Measurements from ENCODE around the gene CADPS2. TPM values are rescaled to one million over a fixed set of nuclear protein-coding genes. Genes with fewer than 3 reads are reported as not detected.

Gene CADPS2
- total and polyA plus RNA-seq, 2 donors (not counting 1 experiment from before 2014, with no cell fraction given): not detected

GRCh38 chr7:122709930-122710646 is 176.2 kb downstream of the CADPS2 start:
- ATAC-seq (ENCODE audit: low read depth) (no peak), DNase-seq (no peak)
- H3K4me1 ChIP-seq (ENCODE audit: control insufficient read depth in 2 of 2, insufficient read depth in 2 of 2, low read length in 2 of 2): no peaks in the 10 kb centered on the region
- H4K20me1 ChIP-seq (ENCODE audit: control insufficient read depth, insufficient read depth, low read length, poor library complexity, severe bottlenecking): no peaks in the 10 kb centered on the region
- H3K27me3 Mint-ChIP-seq: no peaks in the 10 kb centered on the region
- H3K9ac ChIP-seq (ENCODE audit: low read length): no peak overlapping the region
- no peaks in the 10 kb centered on the region for H3K9me3 Mint-ChIP-seq (ENCODE audit: insufficient read depth)
- no peak overlapping the region for H3K4me2 ChIP-seq (replicated peaks; ENCODE audit: low read depth, low read length, poor library complexity, severe bottlenecking)
- ChIA-PET POLR2A (no interaction called here), CTCF (no interaction called here)
- TF ChIP-seq CTCF (IDR thresholded peaks at IDR 0.05): no peak
- no peak for TF ChIP-seq EZH2 (IDR thresholded peaks at IDR 0.05; ENCODE audit: borderline replicate concordance, insufficient read depth, low read depth, low read length, poor library complexity, severe bottlenecking)
- no peak overlapping the region for H3K4me3 Mint-ChIP-seq
- no peak overlapping the region for H3K27ac Mint-ChIP-seq
- no peaks in the 10 kb centered on the region for H3K4me1 Mint-ChIP-seq
- no peak overlapping the region for H2AFZ ChIP-seq (ENCODE audit: insufficient read depth, low read depth, low read length, poor library complexity, severe bottlenecking)
- H3K36me3 ChIP-seq (replicated peaks in 1 of 2; ENCODE audit: control extremely low read depth in 1 of 2, control insufficient read depth in 1 of 2, extremely low read depth in 1 of 2, insufficient read depth in 2 of 2, low read length in 1 of 2): no peaks in the 10 kb centered on the region
- no peak overlapping the region for H3K27ac ChIP-seq (ENCODE audit: low read length in 2 of 2)
- no peaks in the 10 kb centered on the region for H3K79me2 ChIP-seq (ENCODE audit: control insufficient read depth, insufficient read depth, low read length)
- no peaks in the 10 kb centered on the region for H3K27me3 ChIP-seq (replicated peaks in 1 of 4; ENCODE audit: control extremely low read depth in 1 of 4, control insufficient read depth in 3 of 4, insufficient read depth in 4 of 4, low read length in 3 of 4)
- intact Hi-C loops (cut with micrococcal nuclease): no loop called here
- no peaks in the 10 kb centered on the region for H3K9me3 ChIP-seq (ENCODE audit: control extremely low read depth in 1 of 3, control insufficient read depth in 2 of 3, insufficient read depth in 1 of 3, low read length in 2 of 3)
- 62% methylated on average over 1 of the region's 7 CpGs for WGBS (ENCODE audit: insufficient coverage)
- no peak overlapping the region for H3K4me3 ChIP-seq (ENCODE audit: control extremely low read depth in 1 of 5, extremely low read depth in 1 of 5, insufficient read depth in 1 of 5, low read depth in 2 of 5, low read length in 4 of 5)

GRCh38 chr7:122706836-122707235 is 179.4 kb downstream of the CADPS2 start:
- Histone ChIP-seq H3K9me3 (ENCODE audit: control extremely low read depth in 1 of 3, control insufficient read depth in 2 of 3, insufficient read depth in 1 of 3, low read length in 2 of 3) (peaks cover 0 to 3% (median 0%) of the 10 kb centered on the region in 3 donors), H3K27me3 (replicated peaks in 1 of 4; ENCODE audit: control extremely low read depth in 1 of 4, control insufficient read depth in 3 of 4, insufficient read depth in 4 of 4, low read length in 3 of 4) (no peaks in the 10 kb centered on the region), H3K4me2 (replicated peaks; ENCODE audit: low read depth, low read length, poor library complexity, severe bottlenecking) (no peak overlapping the region), H4K20me1 (ENCODE audit: control insufficient read depth, insufficient read depth, low read length, poor library complexity, severe bottlenecking) (no peaks in the 10 kb centered on the region), H3K4me1 (ENCODE audit: control insufficient read depth in 2 of 2, insufficient read depth in 2 of 2, low read length in 2 of 2) (no peaks in the 10 kb centered on the region), H3K27ac (ENCODE audit: low read length in 2 of 2) (no peak overlapping the region), H2AFZ (ENCODE audit: insufficient read depth, low read depth, low read length, poor library complexity, severe bottlenecking) (no peak overlapping the region), H3K36me3 (replicated peaks in 1 of 2; ENCODE audit: control extremely low read depth in 1 of 2, control insufficient read depth in 1 of 2, extremely low read depth in 1 of 2, insufficient read depth in 2 of 2, low read length in 1 of 2) (no peaks in the 10 kb centered on the region), H3K9ac (ENCODE audit: low read length) (no peak overlapping the region), H3K79me2 (ENCODE audit: control insufficient read depth, insufficient read depth, low read length) (no peaks in the 10 kb centered on the region), H3K4me3 (ENCODE audit: control extremely low read depth in 1 of 5, extremely low read depth in 1 of 5, insufficient read depth in 1 of 5, low read depth in 2 of 5, low read length in 4 of 5) (no peak overlapping the region)
- no peak overlapping the region for H3K4me3 Mint-ChIP-seq
- H3K27ac Mint-ChIP-seq: no peak overlapping the region
- no peaks in the 10 kb centered on the region for H3K4me1 Mint-ChIP-seq
- ChIA-PET POLR2A (no interaction called here), CTCF (no interaction called here)
- intact Hi-C loops (cut with micrococcal nuclease): no loop called here
- DNase-seq: no peak
- peaks cover 4% of the 10 kb centered on the region for H3K9me3 Mint-ChIP-seq (ENCODE audit: insufficient read depth)
- no peak for ATAC-seq (ENCODE audit: low read depth)
- TF ChIP-seq CTCF (IDR thresholded peaks at IDR 0.05) (no peak), EZH2 (IDR thresholded peaks at IDR 0.05; ENCODE audit: borderline replicate concordance, insufficient read depth, low read depth, low read length, poor library complexity, severe bottlenecking) (no peak)
- WGBS (ENCODE audit: insufficient coverage): 100% methylated on average over 1 of the region's 2 CpGs
- no peaks in the 10 kb centered on the region for H3K27me3 Mint-ChIP-seq
